HG02870 (cell line): ENCODE results near the gene DYSF.

Experiments used
- ATAC-seq: cut with Tn5 transposase; IDR thresholded peaks from one replicate; pipeline ENCODE4 v1.9.1; 2021; ENCODE audit warnings: mild to moderate bottlenecking, moderate library complexity; ENCODE audit not compliant: unreplicated experiment

Gene DYSF

GRCh38 chr2:71455741-71456569 lies 2.6 kb downstream of the DYSF start:
- no peak for ATAC-seq

- no peak for ATAC-seq
Measured at GRCh38 chr2:71456617-71457016, 3.3 kb downstream of the DYSF start.

- no peak for ATAC-seq
Measured at GRCh38 chr2:71457123-71457915, 4.0 kb downstream of the DYSF start.

GRCh38 chr2:71457923-71458322 lies 4.6 kb downstream of the DYSF start:
- ATAC-seq, result no peak

DNA sequence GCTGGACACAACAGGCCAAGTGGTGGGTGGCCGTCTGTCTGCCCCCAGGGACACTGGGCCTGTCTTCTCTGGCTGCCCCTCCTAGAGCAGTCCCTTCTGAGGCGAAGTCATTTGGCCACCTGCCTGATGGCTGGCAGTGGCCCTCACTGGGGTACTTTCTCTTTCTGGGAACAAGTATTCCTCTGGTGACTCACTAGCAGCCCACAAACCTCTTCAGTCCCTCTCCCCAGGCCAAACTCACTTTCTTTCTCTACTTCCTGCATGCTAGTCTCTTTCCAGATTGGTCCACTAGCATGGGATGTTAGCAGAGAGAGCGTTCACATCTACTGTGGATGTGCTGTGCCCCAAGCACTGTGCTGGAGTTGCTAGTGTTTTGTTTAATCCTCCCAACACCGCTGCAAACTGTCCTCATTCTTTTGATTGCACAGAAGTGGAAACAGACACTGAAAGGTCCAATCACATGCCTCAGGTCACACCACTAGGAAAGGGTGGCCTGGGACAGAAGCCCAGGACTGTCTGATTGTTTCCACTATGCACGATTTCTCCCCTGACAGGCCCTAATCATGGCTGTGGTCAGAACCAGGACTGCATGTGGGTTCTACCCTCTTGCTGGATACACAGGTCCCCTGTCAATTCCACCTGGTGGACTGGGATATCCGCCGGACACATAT lies 5.2 kb downstream of the DYSF start:
- ATAC-seq, result no peak

DNA sequence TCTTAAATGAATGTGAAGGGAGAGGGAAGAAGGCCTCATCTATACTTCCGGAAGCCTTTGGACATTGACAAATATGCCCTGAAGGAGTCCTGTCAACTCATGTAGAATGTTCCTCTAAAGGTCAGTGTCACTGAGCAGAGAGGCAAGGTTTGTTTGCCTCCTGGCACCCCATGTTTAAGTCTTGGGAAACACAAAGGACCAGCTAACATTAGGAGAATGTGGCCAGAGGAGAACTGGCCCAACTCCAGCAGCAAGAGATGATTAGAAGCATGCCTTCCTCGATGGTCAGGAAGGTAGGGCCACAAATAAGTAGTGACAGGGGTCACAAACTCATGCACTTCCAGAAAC lies 5.7 kb downstream of the DYSF start:
- no peak for ATAC-seq

DNA sequence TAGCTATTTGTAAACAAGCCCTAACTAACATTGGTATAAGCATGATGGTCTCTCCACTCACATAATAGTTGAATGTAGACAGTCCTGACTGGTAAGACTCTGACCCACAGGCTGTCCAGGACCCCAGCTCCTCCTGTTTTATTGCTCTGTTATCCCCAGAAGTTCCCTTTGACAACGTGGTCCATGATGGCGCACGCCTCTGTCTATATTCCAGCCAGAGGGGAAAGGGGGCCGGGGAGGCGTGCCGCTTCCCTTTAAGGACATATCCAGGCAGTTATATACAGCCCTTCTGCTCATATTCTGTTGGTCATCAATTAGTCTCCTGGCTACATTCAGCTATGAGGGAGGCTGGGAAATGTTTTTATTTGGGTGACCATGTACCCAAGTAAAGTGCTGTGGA lies 6.7 kb downstream of the DYSF start:
- ATAC-seq, result no peak

DNA sequence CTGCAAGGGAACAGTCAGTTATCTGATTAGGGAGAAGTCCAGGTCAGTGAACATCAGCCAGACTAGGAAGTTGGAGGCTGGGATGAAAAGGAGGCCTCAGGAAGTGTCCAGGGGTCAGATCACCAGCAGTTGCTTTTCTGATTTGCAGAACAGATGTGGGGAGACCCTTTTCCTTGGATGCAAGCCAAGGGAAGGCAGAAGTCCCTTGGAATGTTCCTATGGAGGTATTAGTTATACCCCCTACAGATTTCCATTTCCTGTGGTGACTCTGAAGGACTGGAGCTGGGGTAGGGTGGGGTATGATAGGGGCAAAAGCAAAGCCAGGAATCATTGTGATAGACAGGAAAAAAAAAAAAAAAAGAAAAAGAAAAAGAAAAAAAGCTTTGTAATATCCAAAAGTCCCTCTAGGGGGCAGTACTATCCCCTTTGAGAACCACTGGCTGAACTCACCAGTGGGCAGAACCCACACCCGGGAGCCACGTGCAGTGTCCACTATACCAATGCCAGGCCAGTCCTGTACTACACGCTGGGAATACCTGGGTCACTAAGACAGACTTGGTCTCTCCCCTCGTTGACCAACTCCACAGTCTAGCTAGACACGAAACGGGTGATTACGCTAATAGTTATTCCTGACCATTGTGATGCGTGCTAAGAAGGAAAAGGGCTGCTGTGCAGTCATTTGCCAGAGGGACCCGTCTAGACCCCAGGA lies 7.4 kb downstream of the DYSF start:
- ATAC-seq, result no peak

GRCh38 chr2:71461304-71461671 lies 7.9 kb downstream of the DYSF start:
- no peak for ATAC-seq

DNA sequence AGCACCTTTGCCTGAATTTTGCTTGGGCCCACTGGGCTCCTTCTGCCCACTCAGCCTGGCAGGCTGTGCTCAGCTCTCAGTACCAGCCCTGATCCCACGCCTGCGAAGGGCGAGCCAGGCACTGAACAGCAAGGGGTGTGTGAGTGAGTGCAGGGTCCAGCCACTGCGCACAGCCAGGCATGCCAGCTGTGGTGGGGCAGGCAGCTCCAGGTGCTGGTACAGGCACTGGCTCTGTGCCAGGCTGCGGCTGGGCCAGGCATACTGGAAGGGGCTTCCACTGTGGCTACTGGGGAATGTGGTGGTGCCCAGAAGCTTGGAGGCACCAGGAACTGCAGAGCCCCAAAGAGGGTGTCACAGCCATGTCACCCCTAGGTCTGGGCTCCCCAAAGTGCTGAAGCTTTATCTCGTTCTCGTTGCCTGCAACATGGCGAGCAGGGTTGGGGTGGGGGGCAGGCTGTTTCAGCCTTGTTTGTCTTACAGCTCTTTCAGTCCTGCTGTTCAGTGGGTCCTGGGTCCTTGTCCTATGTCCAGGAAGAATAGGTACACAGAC lies 8.8 kb downstream of the DYSF start:
- ATAC-seq, result no peak

DNA sequence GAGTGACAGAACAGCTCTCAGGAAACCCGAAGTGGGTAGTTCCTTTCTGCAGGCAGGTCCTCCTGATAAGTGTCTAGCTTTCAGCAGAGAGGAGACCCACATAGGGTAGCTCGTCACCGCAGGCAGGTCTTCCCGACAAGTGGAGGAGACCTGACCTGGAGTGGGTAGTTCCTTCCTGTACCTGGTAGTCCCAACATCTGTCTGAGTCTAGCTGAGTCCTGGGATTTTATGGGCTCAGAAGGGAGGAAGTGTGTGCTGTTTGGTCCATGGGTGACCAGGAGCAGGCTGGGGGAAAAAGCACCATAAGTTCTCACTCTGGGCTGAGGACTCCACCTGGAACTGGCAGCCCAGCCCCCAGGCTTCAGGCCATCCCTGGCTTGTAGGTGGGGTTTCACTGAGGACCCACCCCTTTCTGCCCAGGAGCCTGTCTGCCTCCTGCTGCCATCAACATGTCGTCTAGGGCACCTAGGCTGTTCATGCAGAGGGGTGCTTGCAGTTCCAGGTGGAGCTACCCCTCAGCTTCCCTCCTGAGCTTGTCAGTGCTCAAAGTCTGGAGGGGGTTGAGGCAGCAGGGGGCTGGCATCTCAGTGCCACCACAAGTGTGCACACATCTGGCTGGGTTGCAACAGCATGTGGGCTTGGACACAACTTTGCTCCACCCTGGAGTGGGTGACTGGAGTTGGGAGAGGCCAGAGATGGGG lies 9.4 kb downstream of the DYSF start:
- ATAC-seq, result no peak

DNA sequence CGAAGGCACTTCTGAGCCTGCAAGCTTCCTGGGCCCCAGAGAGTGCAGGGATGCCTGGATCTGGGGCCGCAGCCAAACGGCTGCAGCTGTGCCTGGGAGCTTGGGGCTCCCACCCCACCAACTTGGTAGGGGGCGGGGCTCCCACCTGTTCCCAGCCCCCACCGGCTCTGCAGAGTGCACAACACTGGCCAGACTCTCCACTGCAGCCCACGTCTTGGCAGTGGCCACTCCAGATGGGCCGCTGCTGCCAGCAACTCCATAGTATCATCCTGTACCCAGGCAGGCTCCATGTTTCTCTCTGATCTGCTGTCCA lies 9.9 kb downstream of the DYSF start:
- no peak for ATAC-seq

- ATAC-seq, result no peak
Measured at GRCh38 chr2:71464389-71464788, 11.0 kb downstream of the DYSF start.

- ATAC-seq, result no peak
Measured at GRCh38 chr2:71465356-71465755, 12.0 kb downstream of the DYSF start.

DNA sequence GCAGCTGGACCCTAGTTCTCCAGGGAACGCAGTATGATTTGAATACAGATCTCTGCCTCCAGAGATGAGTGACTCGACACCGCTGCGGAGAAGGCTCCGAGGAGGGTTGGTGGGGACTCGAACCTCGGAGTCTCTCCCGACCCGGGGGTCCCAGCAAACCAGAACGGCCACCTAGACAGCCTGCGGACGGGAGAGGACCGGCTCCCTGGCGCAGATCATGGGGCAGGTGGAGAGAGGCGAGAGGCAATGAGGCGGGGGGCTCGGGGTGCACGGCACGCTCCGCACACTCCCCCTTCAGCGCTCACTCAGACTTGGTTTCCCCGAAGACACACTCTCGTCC lies 12.6 kb downstream of the DYSF start:
- no peak for ATAC-seq

- no peak for ATAC-seq
Measured at GRCh38 chr2:71466301-71467179, 13.2 kb downstream of the DYSF start.

GRCh38 chr2:71467180-71467815 lies 13.9 kb downstream of the DYSF start:
- no peak for ATAC-seq

GRCh38 chr2:71468279-71469015 lies 15.1 kb downstream of the DYSF start:
- ATAC-seq, result no peak
